NOMO-1 treated with DMSO at 0.1 percent for 48 hours (cell line): ENCODE data around the gene ACOXL.

ENCODE experiments used
- DNase-seq: peaks from one replicate; lab custom pipeline; 2025; ENCODE audit not compliant: unreplicated experiment; lab: John Stamatoyannopoulos, UW

ACOXL gene

DNA sequence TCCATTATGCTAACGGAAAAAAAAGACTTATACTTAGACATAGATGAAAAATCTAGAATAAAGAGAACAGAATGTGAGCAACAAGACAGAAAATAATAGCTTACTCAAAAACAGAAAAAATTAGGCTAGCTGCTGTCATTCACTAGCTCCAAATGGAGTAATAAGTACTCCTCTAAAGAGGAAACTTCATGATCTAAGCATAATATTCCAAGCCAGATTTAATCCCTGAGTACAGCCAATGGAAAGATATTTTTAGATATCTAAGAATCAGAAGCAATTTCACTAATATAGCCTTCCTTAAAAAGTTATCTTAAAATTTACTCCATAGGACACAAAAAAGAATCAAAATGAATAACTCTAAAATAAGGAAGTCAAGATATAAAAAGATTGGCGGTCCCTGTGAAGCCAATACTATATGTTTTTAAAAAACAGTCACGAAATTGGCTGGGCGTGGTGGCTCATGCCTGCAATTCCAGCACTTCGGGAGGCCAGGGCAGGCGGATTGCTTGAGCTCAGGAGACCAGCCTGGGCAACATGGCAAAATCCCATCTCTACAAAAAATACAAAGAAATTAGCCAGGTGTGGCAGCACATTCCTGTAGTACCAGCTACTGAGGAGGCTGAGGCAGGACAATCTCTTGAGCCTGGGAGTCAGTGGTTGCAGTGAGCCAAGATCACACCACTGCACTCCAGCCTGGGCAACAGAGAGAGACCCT, 265.1 kb downstream of the ACOXL start:
- DNase-seq = peak; percentile 19

DNA sequence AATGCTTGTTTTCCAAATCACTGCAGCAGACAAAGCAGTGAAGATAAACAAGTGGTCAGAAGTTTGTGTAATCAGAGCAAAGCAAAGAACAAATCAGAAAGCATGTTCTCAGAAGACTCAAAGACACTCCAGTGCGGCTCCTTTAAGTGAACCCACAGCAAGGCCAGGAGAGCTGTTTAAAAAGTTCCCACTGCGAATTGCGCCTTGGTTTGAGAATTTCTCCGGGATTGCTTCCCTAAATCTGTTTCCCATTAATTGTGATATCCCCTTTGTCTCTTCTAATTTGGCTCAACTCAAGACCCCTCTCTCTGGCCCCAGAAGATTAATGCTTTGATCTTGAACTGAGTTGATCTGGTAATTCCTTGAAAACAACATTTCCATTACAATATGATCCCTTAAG, 265.9 kb downstream of the ACOXL start:
- no peak for DNase-seq

- no peak for DNase-seq
Observed at GRCh38 chr2:110999626-111000025, 267.3 kb downstream of the ACOXL start.

- no peak for DNase-seq
Observed at GRCh38 chr2:111005307-111005706, 272.9 kb downstream of the ACOXL start.

DNA sequence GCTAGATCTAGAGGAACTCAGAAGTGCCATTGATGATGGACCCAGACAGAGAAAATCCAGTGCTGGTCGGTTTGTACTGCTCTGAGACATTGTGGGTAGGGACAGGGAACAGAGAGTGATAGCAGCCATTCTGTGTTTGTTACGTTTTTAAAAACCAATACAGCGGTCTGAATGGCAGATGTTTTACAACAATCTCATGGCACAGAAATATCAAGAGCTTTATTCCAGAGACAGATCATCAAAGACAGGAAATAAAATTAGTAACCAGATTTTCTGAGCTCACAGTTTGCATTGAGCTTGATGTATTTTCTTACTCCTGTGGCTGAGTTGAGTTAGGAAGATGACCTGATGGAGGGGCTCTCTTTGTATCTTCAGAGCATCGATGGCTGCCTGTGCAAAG, 273.4 kb downstream of the ACOXL start:
- DNase-seq = no peak

DNA sequence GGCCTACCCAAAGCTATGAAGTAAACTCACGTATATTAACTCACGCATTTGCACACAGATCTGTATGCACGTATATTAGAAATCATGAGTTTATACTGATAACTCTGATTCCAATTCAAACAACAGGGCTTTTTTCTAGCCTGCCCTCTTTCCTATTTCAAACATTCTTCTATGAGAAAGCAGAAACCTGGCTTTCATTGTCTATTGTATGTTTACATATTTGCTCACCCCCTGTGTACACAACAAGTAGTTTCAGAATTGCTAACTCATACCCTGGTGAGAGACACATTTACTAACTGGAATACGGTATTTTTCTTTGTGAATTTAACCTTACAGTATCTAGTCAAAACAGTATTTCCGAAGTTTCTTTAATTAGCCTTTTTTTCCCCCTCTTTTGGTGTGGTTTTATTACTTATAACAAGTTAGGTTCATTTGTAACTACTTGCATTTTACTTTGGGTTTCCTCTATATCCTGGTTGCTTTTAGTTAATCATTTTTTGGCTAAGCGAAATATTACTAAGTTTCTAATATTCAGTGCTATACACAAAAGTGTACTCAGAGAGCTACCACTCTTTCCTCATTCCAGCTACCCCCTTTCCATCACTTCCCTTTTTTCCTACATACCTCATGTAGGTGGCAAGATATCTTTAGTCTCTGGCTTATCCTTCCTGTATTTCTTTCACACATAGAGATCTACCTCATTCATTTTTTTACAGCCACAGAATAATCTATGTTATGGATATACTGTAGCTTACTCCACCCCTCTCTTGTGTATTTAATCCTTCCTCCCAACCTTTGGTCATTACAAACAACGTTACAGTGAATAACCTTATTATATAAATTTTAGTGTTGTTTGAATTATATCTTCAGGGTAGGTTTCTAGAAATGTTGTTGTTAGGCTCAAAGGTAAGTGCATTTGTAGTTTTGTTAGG, 275.6 kb downstream of the ACOXL start:
- peak; percentile 38 for DNase-seq

GRCh38 chr2:111011218-111011617, 278.8 kb downstream of the ACOXL start:
- DNase-seq = no peak

DNA sequence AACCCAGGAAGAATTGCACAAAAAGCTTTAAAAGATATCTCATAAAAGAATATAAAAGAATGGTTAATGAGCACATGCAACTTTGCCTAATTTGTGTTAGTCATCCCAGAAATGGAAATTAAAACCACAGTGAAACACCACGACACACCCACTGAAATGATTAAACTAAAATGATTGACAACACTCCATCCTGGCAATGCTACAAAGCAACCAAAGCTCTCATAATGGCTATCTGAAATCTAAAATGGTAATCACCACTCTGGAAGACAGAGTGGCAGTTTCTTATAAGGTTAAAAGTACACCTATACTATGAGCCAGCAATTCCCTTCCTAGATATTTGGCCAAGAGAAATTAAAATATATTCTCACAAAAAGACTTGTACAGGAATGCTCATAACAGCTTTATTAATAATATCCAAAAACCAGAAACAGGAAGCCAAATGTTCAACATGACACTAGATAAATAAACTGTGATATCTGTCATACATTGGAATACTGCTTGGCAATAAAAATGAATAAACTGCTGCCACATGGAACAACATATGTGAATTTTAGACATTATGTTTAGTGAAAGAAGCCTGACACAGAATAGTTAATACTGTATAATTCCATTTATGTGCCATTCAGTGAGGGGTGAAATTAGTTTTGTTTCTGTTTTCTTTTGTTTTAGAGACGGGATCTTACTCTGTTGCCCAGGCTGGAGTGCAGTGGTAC, 283.1 kb downstream of the ACOXL start:
- DNase-seq = peak; percentile 13

DNA sequence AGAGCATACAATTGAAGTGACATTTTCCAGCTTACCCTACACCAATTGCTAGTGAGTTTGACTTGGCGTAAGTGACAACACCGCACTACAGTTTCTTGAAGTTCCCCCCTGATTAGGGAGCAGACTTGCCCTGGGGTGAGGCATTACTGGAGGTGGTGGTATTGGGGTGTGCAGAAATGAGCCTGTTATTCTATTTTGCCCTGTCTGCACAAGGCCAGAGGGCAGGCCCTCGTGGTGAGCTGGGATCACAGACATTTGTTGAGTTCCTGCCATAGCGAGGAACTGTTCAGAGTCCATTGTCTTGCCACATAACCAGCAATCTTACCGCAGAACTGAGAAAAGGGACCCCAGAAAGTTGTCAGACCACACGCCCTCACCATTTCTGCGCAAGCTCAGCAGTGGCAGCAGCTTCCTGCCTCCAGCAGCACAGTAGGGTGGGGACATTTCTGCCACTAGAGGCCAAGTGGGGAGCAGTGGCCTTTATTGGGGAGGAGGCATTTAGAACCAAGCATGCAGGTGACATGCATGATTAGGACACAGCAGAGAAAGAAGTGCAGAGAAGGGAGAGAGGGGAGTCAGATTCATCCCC, 284.8 kb downstream of the ACOXL start:
- DNase-seq = no peak

DNA sequence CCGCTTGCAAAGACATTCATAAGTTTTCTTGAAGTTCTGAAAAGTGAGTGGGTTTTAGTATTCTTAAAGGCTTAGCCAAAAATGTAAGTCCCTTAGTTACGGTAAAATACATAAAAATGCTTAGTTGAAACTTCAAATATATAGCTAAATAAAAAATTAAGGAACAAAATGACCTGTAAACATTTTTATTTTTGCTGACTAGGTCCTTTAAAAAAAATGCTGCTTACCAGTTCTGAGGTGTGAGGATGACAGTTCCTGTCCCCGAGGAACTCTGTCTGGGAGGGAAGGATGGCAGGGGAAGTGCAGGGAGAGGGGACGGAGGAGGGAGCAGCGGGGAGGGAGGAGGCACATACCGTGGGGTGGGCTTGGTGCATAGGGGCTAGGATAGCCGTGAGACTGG, 285.5 kb downstream of the ACOXL start:
- DNase-seq = no peak

DNA sequence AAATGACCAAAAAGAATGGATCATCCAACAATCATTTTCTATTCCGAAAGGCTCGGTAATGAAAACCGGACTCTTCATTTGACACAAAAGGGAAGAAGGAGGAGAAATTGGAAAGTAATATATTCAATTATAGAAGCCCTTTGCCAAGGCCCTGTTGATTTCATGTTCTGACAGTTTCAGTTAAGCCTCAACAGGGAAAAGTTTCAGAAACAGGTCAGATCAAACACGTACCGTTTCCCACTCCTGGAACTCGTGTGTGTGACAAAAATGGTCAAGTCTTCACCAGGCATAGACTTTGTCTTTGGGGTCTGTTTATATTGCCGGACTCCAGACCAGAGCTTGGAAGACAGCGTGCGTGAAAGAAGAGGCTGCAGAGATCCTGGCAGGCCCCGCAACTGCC, 287.0 kb downstream of the ACOXL start:
- no peak for DNase-seq

DNA sequence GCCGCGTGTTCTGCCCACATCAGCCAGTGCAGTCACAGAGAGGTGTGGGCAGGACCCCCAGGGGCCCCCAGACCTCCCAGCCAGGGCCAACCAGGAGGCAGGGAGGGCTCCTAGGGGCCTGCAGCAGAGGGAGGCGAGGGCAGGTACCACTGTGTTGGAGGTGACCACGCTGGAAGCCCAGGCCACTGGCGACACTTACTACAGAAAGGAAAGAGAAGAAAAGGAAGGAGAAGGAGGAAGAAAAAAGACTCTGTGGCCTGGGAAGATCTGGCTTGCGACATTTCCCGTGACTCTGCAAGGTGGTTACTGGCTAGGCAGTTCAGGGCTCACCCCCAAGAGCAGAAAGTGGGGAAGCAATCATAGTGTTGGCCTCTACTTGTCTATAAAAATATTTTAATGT, 290.3 kb downstream of the ACOXL start:
- peak; percentile 87 for DNase-seq

DNA sequence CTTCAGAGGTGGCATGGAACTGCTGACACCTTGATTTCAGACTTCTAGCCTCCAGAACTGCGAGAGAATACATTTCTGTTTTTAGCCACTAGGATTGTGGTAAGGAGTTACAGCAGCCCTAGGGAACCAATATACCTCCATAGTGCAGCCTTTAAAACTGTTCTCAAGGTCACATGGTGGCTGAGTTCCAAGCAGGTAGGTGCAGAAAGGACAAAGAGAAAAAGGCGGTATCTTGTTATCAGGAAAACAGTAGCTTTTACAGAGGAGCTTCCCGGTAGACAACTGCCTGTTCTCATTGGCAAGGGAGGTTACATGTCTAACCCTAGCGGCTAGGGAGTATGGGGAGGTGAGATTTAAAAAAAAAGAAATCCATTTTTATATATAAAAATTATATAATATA, 292.1 kb downstream of the ACOXL start:
- no peak for DNase-seq

DNA sequence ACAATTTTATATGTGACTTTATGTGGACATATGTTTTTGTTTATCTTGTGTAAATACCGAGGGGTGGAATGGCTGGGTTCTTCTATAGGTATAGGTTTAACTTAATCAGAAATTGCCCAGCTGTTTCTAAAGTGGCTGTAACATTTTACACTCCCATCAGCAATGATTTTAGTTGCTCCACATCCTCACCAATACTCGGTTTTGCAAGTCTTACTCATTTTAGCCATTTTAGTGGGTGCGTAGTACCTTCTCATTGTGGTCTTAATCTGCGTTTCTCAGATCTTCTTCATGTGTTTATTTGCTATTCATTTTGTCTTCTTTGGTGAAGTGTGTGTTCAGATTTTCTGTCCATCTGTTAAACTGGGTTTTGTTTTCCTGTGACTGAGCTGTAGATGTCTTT, 292.9 kb downstream of the ACOXL start:
- no peak for DNase-seq

GRCh38 chr2:111028720-111029119, 296.3 kb downstream of the ACOXL start:
- DNase-seq = peak; percentile 36

GRCh38 chr2:111029181-111029927, 297.0 kb downstream of the ACOXL start:
- peak; percentile 47 for DNase-seq

GRCh38 chr2:111030260-111030891, 298.0 kb downstream of the ACOXL start:
- no peak for DNase-seq

DNA sequence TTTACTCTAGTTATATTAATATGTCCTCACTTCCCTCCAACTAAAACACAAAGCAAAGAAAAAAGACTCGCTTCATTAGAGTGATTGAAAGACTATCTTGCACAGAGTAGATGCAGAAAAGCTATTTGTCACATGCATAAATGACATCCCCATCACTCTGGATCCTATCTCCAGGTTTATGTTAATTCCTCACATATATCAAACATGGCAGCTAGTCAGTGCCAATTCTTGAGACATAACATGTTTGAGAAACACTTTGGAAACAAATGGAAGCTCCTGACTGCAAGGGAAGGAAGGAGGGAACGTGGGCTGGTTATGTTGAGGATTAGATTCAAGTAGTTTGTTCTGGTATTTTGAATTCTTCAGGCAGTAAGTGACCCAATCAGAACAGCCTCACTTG, 298.6 kb downstream of the ACOXL start:
- DNase-seq = no peak

DNA sequence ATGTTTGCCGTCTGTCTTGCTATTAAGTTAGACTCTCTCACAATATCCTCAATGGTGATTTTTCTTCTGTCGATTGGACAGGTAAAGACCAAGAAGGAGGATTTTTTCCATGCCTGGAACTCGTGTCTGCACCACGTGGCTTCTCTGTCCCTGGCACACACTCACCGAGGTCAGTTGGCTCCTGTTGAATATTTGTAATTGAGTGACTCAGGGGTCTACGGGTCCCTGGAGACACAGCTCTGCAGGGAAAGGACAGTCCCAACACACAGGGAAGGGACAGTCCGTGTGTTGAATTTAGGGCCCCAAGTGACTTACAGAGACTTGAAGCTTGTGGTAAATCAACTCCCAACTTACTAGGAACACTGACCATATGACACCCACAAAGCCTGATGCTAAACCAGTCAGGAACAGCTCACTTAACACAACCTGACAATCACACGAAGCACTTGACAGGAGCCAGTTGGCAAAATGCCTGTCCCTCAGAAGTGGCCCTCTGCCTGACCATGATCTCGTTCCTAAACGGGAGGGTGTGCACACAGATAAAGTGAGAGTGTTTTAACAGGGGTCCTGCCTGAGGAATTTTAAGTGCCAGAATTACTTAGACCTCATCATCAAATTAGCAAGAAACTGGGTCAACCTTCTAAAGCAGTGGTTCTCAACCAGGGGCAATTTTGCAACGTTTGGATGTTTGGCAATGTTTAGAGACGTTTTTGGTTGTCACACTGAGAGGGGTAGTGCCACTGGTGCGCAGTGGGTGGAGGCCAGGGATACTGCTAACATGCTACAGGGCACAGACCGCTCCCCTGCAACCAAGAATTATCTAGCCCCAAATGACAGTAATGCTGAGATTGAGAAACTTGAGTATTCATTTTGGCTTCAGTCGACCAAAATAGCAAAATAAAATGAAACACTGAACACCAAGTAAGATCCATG, 299.4 kb downstream of the ACOXL start:
- DNase-seq = peak; percentile 37
